ENCODE data around the gene SRM. TPM values are rescaled to one million over a fixed set of nuclear protein-coding genes. Genes with fewer than 3 reads are reported as not detected.
"Not testable (repeated sequence)": the region's sequence is repeated elsewhere in the genome, so short reads cannot be mapped to it uniquely, and the experiment has no call there.

Gene SRM
- total RNA-seq, 2 donors from 2014 or later: 19.8 to 86.2 TPM

GRCh38 chr1:11041048-11041447 lies 18.8 kb downstream of the SRM start:
- no peaks in the 10 kb centered on the region for H3K4me1 ChIP-seq
- intact Hi-C loops (cut with DNase I): no loop called here
- no peak for DNase-seq
- no peaks in the 10 kb centered on the region for H3K27me3 ChIP-seq
- TF ChIP-seq, protein P1, sequence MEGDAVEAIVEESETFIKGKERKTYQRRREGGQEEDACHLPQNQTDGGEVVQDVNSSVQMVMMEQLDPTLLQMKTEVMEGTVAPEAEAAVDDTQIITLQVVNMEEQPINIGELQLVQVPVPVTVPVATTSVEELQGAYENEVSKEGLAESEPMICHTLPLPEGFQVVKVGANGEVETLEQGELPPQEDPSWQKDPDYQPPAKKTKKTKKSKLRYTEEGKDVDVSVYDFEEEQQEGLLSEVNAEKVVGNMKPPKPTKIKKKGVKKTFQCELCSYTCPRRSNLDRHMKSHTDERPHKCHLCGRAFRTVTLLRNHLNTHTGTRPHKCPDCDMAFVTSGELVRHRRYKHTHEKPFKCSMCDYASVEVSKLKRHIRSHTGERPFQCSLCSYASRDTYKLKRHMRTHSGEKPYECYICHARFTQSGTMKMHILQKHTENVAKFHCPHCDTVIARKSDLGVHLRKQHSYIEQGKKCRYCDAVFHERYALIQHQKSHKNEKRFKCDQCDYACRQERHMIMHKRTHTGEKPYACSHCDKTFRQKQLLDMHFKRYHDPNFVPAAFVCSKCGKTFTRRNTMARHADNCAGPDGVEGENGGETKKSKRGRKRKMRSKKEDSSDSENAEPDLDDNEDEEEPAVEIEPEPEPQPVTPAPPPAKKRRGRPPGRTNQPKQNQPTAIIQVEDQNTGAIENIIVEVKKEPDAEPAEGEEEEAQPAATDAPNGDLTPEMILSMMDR (IDR thresholded peaks at IDR 0.05): no peak
- H3K9me3 ChIP-seq: no peaks in the 10 kb centered on the region
- H3K4me3 ChIP-seq: no peak overlapping the region
- H3K27ac ChIP-seq: no peak overlapping the region
- no peak overlapping the region for H3K9ac ChIP-seq (ENCODE audit: low read depth in 2 of 2, low read length in 2 of 2)
- no peaks in the 10 kb centered on the region for H3K36me3 ChIP-seq

GRCh38 chr1:11040105-11040429 lies 19.8 kb downstream of the SRM start:
- H3K36me3 ChIP-seq; H3K27me3 ChIP-seq; H3K4me3 ChIP-seq; H3K4me1 ChIP-seq; H3K27ac ChIP-seq; intact Hi-C loops (cut with DNase I); H3K9ac ChIP-seq (ENCODE audit: low read depth in 2 of 2, low read length in 2 of 2); H3K9me3 ChIP-seq; DNase-seq: not testable (repeated sequence)

DNA sequence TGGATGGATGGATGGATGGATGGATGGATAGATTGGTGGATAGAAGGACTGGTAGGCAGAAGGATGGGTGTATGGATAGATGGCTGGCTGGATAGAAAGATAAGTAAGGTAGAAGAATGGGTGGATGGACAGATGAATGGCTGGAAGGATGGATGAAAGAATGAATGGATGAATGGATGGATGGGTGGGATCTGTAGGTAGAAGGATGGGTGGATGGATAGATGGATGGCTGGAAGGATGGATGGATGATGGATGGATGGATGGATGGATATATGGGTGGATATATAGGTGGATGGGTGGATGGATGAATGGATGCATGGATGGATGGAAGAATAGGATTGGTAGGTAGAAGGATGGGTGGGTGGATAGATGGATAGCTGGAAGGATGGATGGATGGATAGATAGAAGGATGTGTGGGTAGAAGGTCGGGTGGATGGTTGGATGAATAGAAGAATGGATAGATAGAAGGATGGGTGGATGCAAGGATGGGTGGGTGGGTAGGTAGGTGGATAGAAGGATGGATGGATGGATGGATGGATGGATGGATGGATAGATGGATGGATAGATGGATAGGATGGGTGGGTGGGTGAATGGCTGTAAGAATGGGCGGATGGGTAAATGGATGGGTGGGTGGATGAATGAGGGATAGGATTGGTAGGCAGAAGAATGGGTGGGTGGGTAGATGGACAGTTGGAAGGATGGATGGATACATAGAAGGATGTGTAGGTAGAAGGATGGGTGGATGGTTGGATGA lies 20.3 kb downstream of the SRM start:
- H3K9me3 ChIP-seq: no peaks in the 10 kb centered on the region
- no peak overlapping the region for H3K9ac ChIP-seq (ENCODE audit: low read depth in 2 of 2, low read length in 2 of 2)
- H3K27me3 ChIP-seq: no peaks in the 10 kb centered on the region
- H3K36me3 ChIP-seq: no peaks in the 10 kb centered on the region
- intact Hi-C loops (cut with DNase I): loop anchor here (5.0 kb wide), 1 partner anchor 603 kb away; no protein-coding TSS in a partner anchor
- no peak overlapping the region for H3K27ac ChIP-seq
- DNase-seq: no peak
- H3K4me1 ChIP-seq: no peaks in the 10 kb centered on the region
- H3K4me3 ChIP-seq: no peak overlapping the region
- TF ChIP-seq, protein P1 (IDR thresholded peaks at IDR 0.05): no peak

DNA sequence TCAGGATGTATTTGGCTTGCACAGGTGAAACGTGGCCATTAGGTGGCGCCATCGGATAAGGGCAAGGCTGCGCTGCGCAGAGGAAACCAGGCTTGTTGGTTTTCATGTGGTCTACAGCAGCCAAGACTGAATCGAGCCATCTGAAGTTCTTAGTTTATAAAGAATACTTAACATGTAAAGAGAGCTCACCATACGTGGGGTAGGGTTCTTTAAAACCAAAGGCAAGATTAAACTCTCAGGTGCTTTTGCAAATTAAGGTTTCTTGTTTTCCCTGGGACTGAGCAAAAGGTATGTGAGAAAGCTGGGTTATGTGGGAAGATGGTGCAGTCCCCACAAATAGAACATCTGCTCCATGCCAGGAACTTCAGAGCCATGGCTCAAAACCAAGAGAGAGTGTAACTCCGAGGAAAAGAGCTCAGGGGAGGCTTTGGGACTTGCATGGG lies 22.1 kb downstream of the SRM start:
- intact Hi-C loops (cut with DNase I): loop anchor here (5.0 kb wide), 1 partner anchor 605 kb away; no protein-coding TSS in a partner anchor
- no peaks in the 10 kb centered on the region for H3K27me3 ChIP-seq
- H3K9ac ChIP-seq (ENCODE audit: low read depth in 2 of 2, low read length in 2 of 2): no peak overlapping the region
- H3K36me3 ChIP-seq: no peaks in the 10 kb centered on the region
- TF ChIP-seq, protein P1 (IDR thresholded peaks at IDR 0.05): peak; percentile 92
- no peaks in the 10 kb centered on the region for H3K9me3 ChIP-seq
- no peaks in the 10 kb centered on the region for H3K4me1 ChIP-seq
- no peak overlapping the region for H3K4me3 ChIP-seq
- DNase-seq: peak; percentile 86
- H3K27ac ChIP-seq: no peak overlapping the region

DNA sequence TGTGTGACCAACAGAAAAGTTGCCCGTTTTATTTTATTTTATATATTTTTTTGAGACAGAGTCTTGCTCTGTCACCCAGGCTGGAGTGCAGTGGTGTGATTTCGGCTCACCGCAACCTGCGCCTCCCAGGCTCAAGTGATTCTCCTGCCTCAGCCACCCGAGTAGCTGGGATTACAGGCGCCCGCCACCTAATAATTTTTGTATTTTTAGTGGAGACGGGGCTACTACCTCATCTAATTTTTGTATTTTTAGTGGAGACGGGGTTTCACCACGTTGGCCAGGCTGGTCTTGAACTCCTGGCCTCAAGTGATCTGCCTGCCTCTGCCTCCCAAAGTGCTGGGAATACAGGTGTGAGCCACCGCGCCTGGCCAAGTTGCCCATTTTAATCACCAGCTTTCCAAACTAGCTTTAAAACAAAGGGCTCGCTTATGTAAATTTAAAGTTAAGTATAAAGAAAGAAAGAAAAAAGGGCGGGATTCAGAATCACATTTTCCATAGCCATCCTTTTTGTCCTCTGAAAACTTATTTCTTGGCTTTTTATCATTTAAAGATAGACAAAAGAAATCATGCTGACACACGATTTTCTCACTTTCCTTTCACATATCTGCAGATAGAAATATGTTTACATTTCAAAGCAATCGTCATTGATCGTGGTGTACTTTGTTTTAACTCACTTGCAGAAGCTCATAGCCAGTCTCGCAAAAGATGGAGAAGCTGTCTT lies 22.6 kb downstream of the SRM start:
- not testable (repeated sequence) for H3K9ac ChIP-seq (ENCODE audit: low read depth in 2 of 2, low read length in 2 of 2); H3K27ac ChIP-seq; DNase-seq; H3K36me3 ChIP-seq; H3K27me3 ChIP-seq; H3K4me3 ChIP-seq; H3K9me3 ChIP-seq; H3K4me1 ChIP-seq
- intact Hi-C loops (cut with DNase I): loop anchor here (5.0 kb wide), 1 partner anchor 605 kb away; no protein-coding TSS in a partner anchor

DNA sequence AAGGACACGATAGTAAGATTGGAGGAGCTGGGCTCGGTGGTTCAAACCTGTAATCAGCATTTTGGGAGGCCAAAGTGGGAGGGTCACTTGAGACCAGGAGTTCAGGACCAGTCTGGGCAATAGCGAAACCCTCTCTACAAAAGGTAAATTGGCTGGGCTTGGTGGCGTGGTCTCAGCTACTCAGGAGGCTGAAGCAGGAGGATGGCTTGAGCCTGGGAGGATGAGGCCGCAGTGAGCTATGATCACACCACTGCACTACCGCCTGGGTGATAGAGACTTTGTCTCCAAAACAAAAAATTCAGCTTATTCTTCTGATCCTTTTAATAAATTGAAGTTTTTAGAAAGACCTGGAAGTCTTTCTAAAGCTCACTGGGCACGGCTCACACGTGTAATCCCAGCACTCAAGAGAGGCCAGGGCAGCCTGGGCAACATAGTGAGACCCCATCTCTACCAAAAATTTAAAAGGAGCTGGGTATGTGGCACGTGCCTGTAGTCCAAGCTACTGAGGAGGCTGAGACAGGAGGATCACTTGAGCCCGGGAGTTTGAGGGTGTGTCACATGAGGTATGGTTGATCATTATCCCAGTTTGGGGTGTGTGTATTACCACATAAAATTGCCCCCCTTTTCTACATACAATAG lies 28.1 kb downstream of the SRM start:
- H3K9me3 ChIP-seq: no peaks in the 10 kb centered on the region
- no peaks in the 10 kb centered on the region for H3K27me3 ChIP-seq
- H3K4me1 ChIP-seq: no peaks in the 10 kb centered on the region
- no peak overlapping the region for H3K27ac ChIP-seq
- no peak overlapping the region for H3K4me3 ChIP-seq
- no peaks in the 10 kb centered on the region for H3K36me3 ChIP-seq
- intact Hi-C loops (cut with DNase I): no loop called here
- TF ChIP-seq, protein P1 (IDR thresholded peaks at IDR 0.05): no peak
- DNase-seq: no peak
- H3K9ac ChIP-seq (ENCODE audit: low read depth in 2 of 2, low read length in 2 of 2): no peak overlapping the region
